Activated CD4-positive, alpha-beta T cell treated with anti-CD3 and anti-CD28 coated beads, Interleukin-2, amount 10 ng/mL, durations not matched to agents 24 days and 14 days (primary cell): ENCODE data around the gene PKD2L2. TPM values are rescaled to one million over a fixed set of nuclear protein-coding genes. Genes with fewer than 3 reads are reported as not detected.
"Not testable (repeated sequence)": the region's sequence is repeated elsewhere in the genome, so short reads cannot be mapped to it uniquely, and the experiment has no call there.

Experiments
- DNase-seq: peaks from one replicate; pipeline ENCODE4 v3.0.0; 2022
- H3K27ac Mint-ChIP-seq: one replicate; pipeline ENCODE4 v1.8.0; 2022; ENCODE audit warnings: mild to moderate bottlenecking, mixed read lengths
- H3K27me3 Mint-ChIP-seq: one replicate; pipeline ENCODE4 v1.8.0; 2022; ENCODE audit warnings: mixed read lengths
- H3K36me3 Mint-ChIP-seq: one replicate; pipeline ENCODE4 v1.8.0; 2022; ENCODE audit warnings: low read depth, mild to moderate bottlenecking, mixed read lengths
- H3K4me1 Mint-ChIP-seq: one replicate; pipeline ENCODE4 v1.8.0; 2021; ENCODE audit warnings: mixed read lengths
- H3K4me3 Mint-ChIP-seq: one replicate; pipeline ENCODE4 v1.8.0; 2022; ENCODE audit warnings: mild to moderate bottlenecking, moderate library complexity, mixed read lengths
- H3K9me3 Mint-ChIP-seq: one replicate; pipeline ENCODE4 v1.8.0; 2021; ENCODE audit warnings: mixed read lengths
- intact Hi-C: fragments of 100-400 bp; cut with micrococcal nuclease; formaldehyde crosslinking; loops from one replicate; pipeline ENCODE4 v1.15.1; 2023
- total RNA-seq: library from RNA; stranded (reverse); gene quantifications from 2 replicates; pipeline ENCODE4 v1.2.3, GENCODE V29; 2022

PKD2L2 gene
- total RNA-seq, 1 donor from 2014 or later, result not detected

DNA sequence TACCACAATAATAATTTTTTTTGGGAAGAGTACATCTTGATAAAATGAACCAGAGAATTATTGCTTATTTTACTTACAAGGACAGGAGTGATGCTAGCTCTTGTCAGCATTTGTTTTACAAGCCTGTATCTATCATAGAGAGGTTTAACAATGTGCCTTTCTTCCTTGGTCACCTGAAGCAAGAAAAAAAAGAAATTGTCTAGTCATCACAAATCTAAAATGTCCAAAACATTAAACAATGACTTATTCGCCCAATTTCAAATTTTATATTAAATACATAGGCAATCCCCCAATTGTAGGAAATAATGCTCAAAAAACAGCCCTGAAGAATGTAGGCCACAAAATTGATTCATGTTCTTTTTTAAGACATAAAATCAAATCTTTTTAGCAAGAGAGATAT lies 56.6 kb downstream of the PKD2L2 start:
- no peak for DNase-seq
- no peak overlapping the region for H3K27ac Mint-ChIP-seq
- H3K9me3 Mint-ChIP-seq, result no peaks in the 10 kb centered on the region
- intact Hi-C loops, result no loop called here
- H3K4me3 Mint-ChIP-seq, result no peak overlapping the region
- H3K36me3 Mint-ChIP-seq, result peaks cover 68% of the 10 kb centered on the region
- no peaks in the 10 kb centered on the region for H3K27me3 Mint-ChIP-seq
- peaks cover 3% of the 10 kb centered on the region for H3K4me1 Mint-ChIP-seq

- peaks cover 3% of the 10 kb centered on the region for H3K4me1 Mint-ChIP-seq
- intact Hi-C loops, result no loop called here
- no peaks in the 10 kb centered on the region for H3K27me3 Mint-ChIP-seq
- H3K36me3 Mint-ChIP-seq, result peaks cover 44% of the 10 kb centered on the region
- H3K27ac Mint-ChIP-seq, result no peak overlapping the region
- no peak overlapping the region for H3K4me3 Mint-ChIP-seq
- no peaks in the 10 kb centered on the region for H3K9me3 Mint-ChIP-seq
- no peak for DNase-seq
Measured at GRCh38 chr5:137954131-137954879, 65.0 kb downstream of the PKD2L2 start.

GRCh38 chr5:137957948-137958347 lies 68.7 kb downstream of the PKD2L2 start:
- Mint-ChIP-seq H3K27ac (no peak overlapping the region), H3K9me3 (no peaks in the 10 kb centered on the region), H3K4me3 (no peak overlapping the region), H3K27me3 (no peaks in the 10 kb centered on the region), H3K36me3 (peaks cover 36% of the 10 kb centered on the region), H3K4me1 (no peaks in the 10 kb centered on the region)
- no peak for DNase-seq
- intact Hi-C loops, result no loop called here

DNA sequence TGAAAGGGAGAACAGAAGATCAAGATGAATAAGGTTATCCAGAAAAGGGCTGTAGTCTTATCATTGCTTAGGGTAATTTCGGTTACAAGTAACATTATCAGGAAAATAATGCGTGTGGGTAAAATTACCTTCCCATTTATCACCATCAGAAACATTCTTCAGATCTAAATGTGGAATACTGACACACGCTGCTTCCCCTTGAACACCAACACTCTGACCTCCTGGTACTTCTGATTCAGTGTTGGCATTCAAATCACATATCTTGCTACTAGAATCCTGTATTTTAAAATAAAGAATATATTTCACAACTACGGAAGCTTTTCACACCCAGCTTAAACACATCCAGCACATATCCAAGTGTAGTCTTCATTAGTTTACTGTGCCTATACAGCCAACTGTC lies 70.2 kb downstream of the PKD2L2 start:
- Mint-ChIP-seq H3K27ac (no peak overlapping the region), H3K4me3 (no peak overlapping the region), H3K36me3 (peaks cover 29% of the 10 kb centered on the region), H3K27me3 (no peaks in the 10 kb centered on the region), H3K4me1 (no peaks in the 10 kb centered on the region), H3K9me3 (no peaks in the 10 kb centered on the region)
- DNase-seq, result no peak
- intact Hi-C loops, result no loop called here

DNA sequence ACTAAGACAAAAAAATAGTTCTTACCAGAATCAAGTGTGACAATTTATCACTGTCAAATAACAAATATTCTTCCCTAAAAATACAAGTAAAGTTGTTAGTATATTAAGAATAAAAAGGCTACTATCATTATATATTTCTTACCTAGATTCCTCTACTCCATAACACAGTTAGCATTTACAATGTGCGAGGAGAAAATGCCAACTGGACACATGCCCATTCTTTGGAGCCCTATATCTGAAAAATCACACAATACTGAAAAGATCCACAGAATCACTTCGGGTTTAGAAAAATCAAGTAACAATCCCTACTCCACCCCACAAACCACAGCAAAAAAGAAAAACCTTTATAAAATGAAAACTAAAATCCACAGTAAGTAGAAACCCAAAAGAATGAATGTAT lies 70.9 kb downstream of the PKD2L2 start:
- H3K27me3 Mint-ChIP-seq, result no peaks in the 10 kb centered on the region
- H3K36me3 Mint-ChIP-seq, result peaks cover 32% of the 10 kb centered on the region
- H3K9me3 Mint-ChIP-seq, result no peaks in the 10 kb centered on the region
- intact Hi-C loops, result no loop called here
- DNase-seq, result no peak
- no peak overlapping the region for H3K4me3 Mint-ChIP-seq
- H3K27ac Mint-ChIP-seq, result no peak overlapping the region
- H3K4me1 Mint-ChIP-seq, result no peaks in the 10 kb centered on the region

DNA sequence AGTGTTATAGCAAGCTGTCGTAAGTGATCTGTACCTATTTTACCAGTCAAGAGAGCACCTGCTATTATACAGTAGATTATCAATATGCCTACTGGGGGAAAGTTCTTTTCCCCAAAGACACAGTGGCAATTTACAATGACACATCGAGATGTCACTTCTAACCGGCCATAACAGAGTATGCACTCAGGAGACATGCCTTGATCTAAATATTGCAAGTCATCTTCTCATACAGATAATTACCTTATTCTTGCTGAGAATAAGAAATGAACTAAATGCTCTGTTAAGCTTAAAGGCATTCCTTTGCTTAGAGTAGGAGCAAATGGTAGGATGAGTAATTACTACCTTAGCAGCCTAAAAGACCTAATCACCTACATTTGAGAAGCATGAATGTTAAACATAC lies 71.6 kb downstream of the PKD2L2 start:
- H3K4me1 Mint-ChIP-seq, result no peaks in the 10 kb centered on the region
- no peaks in the 10 kb centered on the region for H3K9me3 Mint-ChIP-seq
- no peaks in the 10 kb centered on the region for H3K27me3 Mint-ChIP-seq
- no peak overlapping the region for H3K4me3 Mint-ChIP-seq
- intact Hi-C loops, result no loop called here
- H3K36me3 Mint-ChIP-seq, result peaks cover 37% of the 10 kb centered on the region
- no peak overlapping the region for H3K27ac Mint-ChIP-seq
- no peak for DNase-seq

DNA sequence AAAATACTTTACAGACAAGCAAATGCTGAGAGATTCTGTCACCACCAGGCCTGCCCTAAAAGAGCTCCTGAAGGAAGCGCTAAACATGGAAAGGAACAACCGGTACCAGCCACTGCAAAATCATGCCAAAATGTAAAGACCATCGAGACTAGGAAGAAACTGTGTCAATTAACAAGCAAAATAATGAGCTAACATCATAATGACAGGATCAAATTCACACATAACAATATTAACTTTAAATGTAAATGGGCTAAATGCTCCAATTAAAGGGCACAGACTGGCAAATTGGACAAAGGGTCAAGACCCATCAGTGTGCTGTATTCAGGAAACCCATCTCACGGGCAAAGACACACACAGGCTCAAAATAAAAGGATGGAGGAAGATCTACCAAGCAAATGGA lies 81.1 kb downstream of the PKD2L2 start:
- H3K4me3 Mint-ChIP-seq, H3K27ac Mint-ChIP-seq, H3K4me1 Mint-ChIP-seq, intact Hi-C loops, H3K27me3 Mint-ChIP-seq, H3K9me3 Mint-ChIP-seq, DNase-seq: not testable (repeated sequence)
- H3K36me3 Mint-ChIP-seq, result peaks cover 34% of the 10 kb centered on the region

GRCh38 chr5:137975208-137975607 lies 86.0 kb downstream of the PKD2L2 start:
- no peak overlapping the region for H3K27ac Mint-ChIP-seq
- peaks cover 48% of the 10 kb centered on the region for H3K36me3 Mint-ChIP-seq

DNA sequence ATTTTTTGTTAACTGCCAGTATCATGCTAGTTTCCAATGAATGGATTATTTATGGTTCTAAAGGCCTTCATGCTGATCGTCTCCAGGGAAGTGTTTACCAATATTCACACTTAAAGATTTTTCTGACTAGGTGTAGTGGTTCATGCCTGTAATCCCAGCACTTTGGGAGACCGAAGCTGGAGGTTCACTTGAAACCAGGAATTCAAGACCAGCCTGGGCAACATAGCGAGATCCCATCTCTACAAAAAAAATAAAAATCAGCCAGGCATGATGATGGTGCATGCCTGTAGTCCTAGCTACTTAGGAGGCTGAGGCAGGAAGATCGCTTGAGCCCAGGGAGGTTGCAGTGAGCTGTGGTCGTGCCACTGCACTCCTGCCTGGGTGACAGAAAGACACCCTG lies 100.2 kb downstream of the PKD2L2 start:
- H3K9me3 Mint-ChIP-seq, result no peaks in the 10 kb centered on the region
- H3K36me3 Mint-ChIP-seq, result peaks cover 21% of the 10 kb centered on the region
- peak; percentile 15 for DNase-seq
- intact Hi-C loops, result no loop called here
- H3K4me3 Mint-ChIP-seq, result no peak overlapping the region
- no peaks in the 10 kb centered on the region for H3K27me3 Mint-ChIP-seq
- H3K27ac Mint-ChIP-seq, result no peak overlapping the region
- H3K4me1 Mint-ChIP-seq, result peaks cover 6% of the 10 kb centered on the region

More at GRCh38 chr5:137975208-137975607, 86.0 kb downstream of the PKD2L2 start:
- no peak for DNase-seq
- Mint-ChIP-seq H3K4me3 (no peak overlapping the region), H3K27me3 (no peaks in the 10 kb centered on the region), H3K9me3 (peaks cover 8% of the 10 kb centered on the region), H3K4me1 (no peaks in the 10 kb centered on the region)
- intact Hi-C loops, result no loop called here

Other genes with a start within 250 kb of the PKD2L2 start
- 1.5 and 2.2 TPM in 2 replicates for gene KLHL3, start 153.4 kb upstream of the PKD2L2 start, total RNA-seq
- 38.3 and 38.6 TPM in 2 replicates for gene HNRNPA0, start 135.1 kb upstream of the PKD2L2 start, total RNA-seq
- not detected in 2 replicates for gene MYOT, start 21.6 kb upstream of the PKD2L2 start, total RNA-seq
- gene FAM13B, start 143.6 kb downstream of the PKD2L2 start, total RNA-seq, result 15.1 and 15.6 TPM in 2 replicates
- gene WNT8A, start 194.6 kb downstream of the PKD2L2 start, total RNA-seq, result not detected in 2 replicates
- not detected in 2 replicates for gene NME5, start 250.0 kb downstream of the PKD2L2 start, total RNA-seq